HG02943 (cell line): ENCODE data around the gene DENND4C.
"Not testable (repeated sequence)": the region's sequence is repeated elsewhere in the genome, so short reads cannot be mapped to it uniquely, and the experiment has no call there.

Source experiments
- ATAC-seq: cut with Tn5 transposase; IDR thresholded peaks from one replicate; pipeline ENCODE4 v1.9.1; 2021; ENCODE audit warnings: mild to moderate bottlenecking, low read depth, moderate library complexity; ENCODE audit not compliant: unreplicated experiment

Gene DENND4C

DNA sequence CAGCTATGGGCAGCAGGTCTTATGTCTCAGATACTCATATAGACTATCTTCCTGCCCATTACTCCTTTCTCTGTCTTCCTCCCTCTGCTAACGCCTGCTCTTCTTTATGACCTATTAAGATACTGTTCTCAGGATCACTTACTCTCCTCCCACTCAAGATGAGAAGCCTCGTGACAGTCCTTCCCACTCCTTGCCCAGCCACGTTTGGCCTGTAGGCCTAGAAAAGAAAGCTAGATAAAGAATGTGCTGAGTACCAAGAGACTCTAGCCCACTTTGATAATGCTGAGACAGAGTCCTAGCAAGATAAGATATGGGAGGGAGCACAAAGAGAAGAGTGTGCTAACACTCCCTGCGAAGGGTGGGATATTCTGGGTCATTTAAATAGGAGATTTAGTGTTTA lies 6.8 kb upstream of the DENND4C start:
- ATAC-seq: no peak

DNA sequence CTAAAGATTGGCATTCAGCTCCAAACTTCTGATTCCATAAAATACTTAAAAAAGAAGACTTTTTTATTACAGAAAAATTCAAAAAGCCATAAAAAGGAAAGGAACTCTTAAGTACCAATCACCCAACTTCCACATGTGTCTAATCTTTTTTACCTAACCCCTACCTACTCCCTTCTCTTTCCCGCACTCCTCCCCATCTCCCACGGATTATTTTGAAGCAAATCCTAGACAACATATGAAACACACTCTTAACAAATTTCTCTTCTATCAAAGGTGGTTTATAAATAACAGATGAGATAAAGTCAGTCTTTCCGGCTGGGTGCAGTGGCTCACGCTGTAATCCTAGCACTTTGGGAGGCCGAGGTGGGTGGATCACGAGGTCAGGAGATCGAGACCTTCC lies 5.9 kb upstream of the DENND4C start:
- no peak for ATAC-seq

DNA sequence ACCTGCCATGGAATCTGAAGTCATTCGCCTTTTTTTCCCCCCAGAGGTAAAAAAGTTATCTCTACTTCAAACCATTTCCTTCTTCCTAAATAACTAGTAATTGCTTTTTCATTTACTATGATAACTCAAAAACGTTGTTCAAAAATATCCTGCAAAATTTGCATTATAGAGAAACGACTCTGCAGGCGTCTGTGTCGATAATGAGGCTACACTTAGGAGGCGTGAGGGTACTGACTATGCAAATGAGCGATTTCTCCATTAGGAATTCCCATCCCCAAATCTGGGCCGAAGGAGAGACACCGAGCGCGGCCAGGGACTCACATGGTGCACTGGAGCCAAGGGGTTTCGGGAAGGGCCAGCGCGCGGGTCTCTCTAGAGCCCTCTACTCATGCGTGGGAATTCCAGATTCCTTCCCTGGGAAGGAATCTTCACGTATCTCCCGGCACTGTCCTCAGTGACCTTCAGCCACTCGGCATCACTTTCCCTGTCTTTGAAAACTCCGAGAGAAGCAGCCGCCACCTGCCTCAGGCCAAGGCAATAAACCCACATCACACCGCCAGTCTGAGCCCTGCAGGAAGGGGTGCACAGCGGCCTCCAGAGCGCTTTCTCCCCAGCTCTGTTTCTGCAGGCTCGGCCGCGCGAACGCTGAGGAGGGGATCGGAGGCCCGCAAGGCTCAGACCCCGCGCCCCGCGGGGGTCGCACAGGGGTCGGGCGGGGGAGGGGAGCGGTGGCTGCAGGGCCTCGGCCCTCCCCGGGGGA lies 718 bp upstream of the DENND4C start:
- ATAC-seq: peak; percentile 52

DNA sequence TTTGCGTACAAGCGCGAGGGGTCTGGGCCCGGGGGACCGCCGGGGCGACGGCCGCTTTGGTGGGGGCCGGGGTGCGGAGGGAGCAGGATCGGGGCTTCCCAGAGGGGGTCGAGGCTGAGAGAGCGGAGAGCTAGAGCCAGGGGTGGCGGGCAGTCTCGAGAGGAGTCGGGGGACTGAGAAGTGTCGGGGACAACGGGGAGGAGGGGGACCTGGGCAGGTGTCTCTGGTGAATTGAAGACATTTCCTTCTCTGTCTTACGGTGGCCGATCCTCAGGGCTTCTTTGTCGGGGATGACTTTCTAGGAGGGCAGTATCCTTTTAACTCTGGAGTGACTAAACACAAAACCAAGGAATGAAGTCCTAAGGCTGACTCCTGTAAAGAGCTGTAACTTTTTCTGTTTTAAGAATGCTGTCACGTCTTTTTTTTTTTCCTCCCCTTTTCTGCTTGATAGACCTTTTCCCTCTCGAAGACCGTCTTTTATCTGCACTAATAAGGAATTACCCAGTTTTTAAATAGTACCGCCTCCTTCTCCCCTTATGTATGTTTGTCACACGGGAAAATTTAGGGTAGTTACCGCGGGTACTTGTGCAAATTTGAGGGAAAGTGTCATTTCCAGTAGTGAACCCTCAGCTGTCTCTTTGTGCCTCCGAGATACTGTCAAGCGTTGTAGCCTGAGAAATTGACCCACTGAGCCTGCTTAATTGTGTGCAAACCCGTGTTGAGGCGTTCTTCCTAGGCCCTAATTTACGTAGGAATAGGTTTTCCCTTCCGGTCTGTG lies 822 bp downstream of the DENND4C start:
- peak; percentile 10 for ATAC-seq

DNA sequence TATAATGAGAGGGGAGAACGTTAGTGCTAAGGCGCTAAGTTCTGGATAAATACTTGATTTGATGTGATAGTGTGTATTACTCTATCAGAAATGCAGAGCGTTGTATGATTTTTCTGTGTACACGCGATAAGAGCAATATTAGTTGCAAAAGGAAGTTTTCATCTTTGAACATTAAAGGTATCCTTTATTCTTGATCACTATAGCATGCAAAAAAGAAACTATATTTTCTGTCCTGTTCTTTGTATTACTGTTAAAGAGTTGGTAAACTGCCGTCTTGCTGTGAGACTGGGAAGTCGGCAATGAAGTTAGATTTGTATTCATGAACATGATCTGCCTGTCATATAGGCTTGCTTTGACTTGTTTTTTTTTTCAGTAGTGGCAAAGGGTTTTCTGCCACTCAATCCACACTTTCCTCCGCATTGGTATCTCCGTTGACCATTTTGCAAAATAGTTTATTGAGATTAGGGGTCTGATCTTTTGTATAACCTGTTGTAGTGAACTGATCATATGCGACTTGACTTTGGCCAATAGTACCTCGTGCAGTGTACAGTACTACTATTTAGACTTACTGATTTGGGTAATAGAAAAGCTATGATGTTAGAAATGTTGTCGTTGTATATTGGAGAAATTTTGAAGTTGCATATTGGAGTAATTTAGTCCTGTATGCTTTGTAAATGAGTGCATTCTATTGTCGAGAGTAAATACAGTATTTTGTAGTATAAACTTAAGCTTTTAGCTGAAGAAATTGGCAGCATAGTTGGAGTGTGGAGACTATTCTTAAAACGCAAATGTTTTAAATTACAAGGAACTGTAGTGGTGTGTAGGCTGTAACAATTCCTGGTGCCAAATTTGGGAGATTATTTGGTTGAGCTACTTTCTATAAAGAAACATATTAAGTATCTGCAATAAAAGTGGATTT lies 1.7 kb downstream of the DENND4C start:
- ATAC-seq: no peak

DNA sequence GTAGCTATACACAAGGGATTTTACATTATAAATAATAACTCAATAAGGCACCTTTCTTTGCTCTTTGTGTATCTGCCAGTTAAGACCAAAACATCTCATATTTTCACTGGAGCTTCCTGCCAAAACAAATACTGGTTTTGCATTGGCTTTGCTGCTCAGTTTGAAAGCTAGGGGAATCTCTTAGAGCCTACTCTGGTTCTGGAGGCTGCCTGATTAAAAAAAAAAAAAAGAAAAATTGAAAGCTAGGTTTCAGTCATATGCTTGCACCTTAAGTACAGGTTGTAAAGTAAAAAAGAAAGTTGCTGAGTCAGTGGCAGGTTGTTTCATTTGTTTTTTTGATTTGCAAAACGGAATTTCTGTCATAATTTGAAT lies 2.3 kb downstream of the DENND4C start:
- ATAC-seq: no peak

DNA sequence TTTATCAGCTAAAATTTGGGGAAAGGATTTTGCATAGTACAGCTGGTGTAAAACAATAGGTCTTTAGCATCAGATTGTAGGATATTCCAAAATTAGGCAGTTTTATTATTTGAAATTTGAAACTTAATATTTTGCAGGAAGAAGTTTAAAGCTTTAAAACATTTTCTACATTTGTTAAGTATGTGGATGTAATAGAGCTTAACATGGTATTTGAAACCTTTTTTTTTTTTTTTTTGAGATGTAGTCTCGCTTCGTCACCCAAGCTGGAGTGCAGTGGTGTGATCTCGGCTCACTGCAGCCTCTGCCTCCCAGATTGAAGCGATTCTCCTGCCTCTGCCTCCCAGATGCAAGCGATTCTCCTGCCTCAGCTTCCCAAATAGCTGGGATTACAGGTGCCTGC lies 2.9 kb downstream of the DENND4C start:
- ATAC-seq: no peak

DNA sequence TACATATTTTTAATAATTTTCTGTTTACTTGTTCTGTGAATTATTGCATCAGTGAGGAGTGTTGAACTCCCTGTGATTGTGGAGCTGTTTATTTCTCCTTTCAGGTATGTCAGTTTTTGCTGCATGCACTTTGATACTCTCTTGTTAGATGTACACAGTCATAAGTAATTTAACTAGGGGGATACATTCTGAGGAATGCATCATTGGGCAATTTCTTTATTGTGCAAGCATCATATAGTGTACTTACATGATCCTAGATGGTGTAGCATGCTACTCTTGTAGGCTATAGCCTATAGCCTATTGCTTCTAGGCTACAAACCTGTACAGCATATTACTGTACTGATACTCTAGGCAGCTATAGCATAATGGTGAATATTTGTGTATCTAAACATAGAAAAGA lies 9.5 kb downstream of the DENND4C start:
- ATAC-seq: no peak

DNA sequence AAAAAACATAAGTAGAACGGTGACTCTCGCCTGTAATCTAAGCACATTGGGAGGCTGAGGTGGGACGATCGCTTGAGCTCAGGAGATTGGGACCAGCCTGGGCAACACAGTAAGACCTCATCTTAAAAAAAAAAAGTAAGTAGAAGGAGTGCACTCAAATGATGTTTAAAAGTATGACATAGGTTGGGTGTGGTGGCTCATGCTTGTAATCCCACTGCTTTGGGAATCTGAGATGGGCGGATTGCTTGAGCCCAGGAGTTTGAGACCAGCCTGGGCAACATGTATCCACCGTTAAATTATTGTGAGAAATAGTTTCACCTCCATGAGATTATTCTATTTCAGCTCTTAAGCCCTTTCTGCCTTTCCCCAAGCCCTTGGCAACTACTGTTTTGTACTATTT lies 11.2 kb downstream of the DENND4C start:
- no peak for ATAC-seq

DNA sequence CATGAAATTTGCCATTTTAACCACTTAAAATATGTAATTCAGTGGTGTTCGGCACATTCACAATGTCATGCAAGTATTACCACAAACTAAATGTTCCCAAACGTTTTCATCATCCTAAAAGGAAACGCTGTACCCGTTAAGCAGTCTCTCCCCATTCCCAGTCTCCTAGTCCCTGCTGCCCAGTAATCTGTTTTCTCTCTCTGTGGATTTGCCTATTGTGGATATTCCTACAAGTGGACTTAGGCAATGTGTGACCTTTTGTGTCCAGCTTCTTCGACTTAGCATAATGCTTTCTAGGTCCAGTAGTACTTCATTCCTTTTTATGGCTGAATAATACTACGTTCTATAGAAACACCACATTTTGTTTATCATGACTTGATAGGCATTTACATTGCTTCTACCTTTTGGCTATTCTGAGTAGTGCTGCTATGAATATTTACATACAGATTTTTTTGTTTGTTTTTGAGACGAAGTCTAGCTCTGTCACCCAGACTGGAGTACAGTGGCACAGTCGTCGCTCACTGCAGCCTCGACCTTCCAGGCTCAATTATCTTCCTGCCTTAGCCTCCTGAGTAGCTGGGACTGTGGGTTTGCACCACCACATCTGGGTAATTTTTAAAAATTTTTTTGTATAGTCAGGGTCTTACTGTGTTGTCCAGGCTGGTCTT lies 13.0 kb downstream of the DENND4C start:
- no peak for ATAC-seq

DNA sequence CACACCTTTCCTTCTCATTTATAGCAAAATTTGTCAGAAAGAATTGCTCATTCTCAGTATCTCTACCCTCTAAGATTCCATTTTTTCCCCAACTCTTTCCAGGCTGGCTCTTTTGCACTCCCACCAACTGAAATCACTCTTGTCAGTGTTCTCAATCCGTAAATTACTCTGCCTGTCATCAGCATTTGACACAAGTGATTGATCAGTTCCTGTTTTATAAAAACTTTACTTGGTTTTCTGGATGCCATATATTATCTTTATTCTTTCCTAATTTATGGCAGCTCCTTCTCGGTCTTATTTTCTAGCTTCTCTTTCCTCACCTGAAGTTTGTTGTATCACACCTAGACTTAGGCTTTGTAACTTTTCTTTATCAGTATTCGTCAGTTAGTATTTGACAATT lies 16.4 kb downstream of the DENND4C start:
- ATAC-seq: no peak

DNA sequence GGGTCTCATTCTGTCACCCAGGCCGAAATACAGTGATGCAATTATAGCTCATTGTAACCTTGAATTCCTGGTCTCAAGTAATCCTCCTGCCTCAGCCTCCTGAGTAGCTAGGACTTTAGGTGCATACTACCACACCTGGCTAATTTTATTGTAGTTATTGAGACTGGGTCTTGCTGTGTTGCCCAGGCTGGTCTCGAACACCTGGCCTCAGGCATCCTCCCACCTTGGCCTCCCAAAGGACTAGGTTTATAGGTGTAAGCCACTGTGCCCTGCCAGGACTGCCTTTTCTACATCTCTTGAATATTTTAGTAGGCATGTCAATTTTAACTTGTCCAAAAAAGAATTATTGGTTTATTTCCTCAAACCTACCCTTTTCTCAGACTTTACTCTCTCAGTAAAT lies 16.9 kb downstream of the DENND4C start:
- ATAC-seq: no peak

DNA sequence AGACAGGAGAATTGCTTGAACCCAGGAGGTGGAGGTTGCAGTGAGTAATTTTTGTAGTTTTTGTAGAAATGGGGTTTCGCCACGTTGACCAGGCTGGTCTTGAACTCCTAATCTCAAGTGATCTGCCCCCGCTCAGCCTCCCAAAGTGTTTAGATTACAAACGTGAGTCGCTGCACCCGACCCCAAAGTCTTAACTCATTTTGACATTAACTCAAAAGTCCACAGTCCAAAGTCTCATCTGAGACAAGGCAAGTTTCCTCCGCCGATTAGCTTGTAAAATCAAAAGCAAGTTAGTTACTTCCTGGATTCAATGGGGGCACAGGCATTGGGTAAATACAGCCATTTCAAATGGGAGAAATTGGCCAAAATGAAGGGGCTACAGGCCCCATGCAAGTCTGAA lies 19.9 kb downstream of the DENND4C start:
- ATAC-seq: not testable (repeated sequence)

DNA sequence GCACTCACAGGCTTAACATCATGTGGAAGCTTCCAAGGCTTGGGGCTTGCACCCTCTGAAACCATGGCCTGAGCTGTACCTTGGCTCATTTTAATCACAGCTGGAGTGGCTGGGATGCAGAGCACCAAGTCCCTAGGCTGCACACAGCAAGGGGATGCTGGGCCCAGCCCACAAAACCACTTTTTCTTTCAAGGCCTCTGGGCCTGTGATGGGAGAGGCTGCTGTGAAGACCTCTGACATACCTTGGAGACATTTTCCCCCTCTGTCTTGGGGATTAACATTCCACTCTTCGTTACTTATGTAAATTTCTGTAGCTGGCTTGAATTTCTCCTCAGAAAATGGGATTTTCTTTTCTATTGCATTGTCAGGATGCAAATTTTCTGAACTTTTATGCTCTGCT lies 20.7 kb downstream of the DENND4C start:
- ATAC-seq: not testable (repeated sequence)

DNA sequence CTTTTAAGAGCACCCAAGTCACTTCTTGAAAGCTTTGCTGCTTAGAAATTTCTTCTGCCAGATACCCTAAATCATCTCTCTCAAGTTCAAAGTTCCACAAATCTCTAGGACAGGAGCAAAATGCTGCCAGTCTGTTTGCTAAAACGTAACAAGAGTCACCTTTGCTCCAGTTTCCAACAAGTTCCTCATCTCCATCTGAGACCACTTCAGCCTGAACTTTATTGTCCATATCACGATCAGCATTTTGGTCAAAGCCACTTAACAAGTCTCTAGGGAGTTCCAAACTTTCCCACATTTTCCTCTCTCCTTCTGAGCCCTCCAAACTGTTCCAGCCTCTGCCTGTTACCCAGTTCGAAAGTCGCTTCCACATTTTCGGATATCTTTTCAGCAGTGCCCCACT lies 21.1 kb downstream of the DENND4C start:
- not testable (repeated sequence) for ATAC-seq

DNA sequence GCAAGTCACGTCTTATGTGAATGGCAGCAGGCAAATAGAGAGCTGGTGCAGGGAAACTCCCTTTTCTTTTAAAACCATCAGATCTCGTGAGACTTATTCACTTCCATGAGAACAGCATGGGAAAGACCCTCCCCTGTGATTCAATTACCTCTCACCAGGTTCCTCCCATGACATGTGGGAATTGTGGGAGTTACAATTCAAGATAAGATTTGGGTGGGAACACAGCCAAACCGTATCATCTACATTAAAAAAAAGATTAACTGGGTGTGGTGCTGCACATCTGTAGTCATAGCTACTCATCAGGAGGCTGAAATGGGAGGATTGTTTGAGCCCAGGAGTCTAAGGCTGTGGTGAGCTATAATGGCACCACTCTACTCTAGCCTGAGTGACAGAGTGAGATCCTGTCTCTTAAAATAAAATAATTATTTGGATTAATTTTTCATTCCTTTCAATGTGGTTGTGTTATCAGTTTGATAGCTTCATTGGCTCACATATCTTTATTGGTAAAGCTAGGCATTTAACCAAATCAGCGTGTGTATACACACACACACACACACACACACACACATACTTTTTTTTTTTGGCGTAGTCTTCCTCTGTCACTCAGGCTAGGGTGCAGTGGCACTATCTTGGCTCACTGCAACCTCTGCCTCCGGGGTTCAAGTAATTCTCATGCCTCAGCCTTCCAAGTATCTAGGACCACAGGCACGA lies 21.8 kb downstream of the DENND4C start:
- ATAC-seq: no peak

DNA sequence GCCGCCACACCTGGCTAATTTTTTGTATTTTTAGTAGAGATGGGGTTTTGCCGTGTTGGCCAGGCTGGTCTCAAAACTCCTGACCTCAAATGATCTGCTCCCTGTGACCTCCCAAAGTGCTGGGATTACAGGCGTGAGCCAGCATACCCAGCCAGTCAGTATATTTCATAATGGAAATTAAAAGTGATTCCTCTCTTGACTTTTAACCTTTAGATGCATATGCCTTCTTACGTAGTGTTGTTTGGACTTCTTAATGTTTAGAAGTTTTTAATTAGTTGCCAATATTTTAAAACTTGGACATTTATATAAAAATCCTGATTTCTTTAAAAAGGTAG lies 22.4 kb downstream of the DENND4C start:
- ATAC-seq: no peak

DNA sequence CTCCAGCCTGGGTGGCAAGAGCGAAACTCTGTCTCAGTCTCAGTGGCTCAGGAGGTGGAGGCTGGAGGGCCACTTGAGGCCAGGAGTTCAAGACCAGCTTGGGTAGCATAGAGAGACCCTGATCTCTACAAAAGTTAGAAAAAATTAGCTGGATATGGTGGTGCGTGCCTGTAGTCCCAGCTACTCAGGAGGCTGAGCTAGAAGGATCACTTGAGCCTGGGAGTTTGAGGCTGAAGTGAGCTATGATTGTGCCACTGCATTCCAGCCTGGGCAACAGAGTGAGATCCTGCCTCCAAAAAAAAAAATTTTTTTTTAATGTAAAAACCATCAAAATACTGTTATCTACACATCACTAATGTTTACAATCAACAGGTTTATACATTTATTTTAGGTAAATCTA lies 24.6 kb downstream of the DENND4C start:
- no peak for ATAC-seq

DNA sequence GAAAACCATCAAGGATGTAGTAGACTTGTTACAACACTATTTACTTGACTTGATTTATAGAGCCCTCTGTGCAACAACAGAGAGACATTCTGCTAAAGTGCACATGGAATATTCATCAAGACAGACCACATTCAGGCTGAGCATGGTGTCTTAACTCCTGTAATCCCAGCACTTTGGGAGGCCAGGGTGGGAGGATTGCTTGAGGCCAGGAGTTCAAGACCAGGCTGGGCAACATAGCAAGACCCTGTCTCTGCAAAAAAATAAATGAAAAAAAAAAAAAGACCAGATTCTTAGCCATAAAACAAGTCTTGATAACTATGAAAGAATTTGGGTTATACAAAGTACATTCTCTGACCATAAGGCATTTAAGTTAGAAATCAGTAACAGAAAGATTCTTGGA lies 25.3 kb downstream of the DENND4C start:
- ATAC-seq: no peak

DNA sequence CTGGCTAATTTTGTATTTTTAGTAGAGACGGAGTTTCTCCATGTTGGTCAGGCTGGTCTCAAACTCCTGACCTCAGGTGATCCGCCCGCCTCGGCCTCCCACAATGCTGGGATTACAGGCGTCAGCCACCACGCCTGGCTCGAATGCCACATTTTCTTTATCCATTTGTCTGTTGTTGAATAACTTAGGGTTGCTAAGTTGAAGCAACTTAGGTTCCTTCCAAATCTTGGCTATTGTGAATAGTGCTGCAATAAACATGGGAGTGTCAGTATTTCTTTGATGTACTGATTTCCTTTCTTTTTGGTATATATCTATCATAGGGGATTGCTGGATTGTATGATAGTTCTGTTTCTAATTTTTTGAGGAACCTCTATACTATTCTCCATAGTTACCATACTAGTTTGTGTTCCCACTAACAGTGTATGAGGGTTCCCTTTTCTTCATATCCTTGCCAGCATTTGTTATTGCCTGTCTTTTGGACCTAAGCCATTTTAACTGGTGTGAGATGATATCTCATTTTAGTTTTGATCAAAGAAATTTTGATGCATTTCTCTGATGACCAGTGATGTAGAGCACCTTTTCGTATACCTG lies 29.3 kb downstream of the DENND4C start:
- not testable (repeated sequence) for ATAC-seq
